OCI-LY7 (cell line): Measurements from ENCODE around the gene BMPER. TPM values are rescaled to one million over a fixed set of nuclear protein-coding genes. Genes with fewer than 3 reads are reported as not detected.

Source experiments
- BruUV-seq: library from RNA; stranded (reverse); fragments of 400-500 nt; replicated peaks from 2 replicates; lab custom pipeline; 2021; lab: Mats Ljungman, UMichigan
- CTCF ChIA-PET: fragments of 300-600 bp; sonication (Branson Sonifier 250); formaldehyde crosslinking; loops from one replicate; lab custom pipeline; 2022; ENCODE audit warnings: antibody characterized with exemption; ENCODE audit not compliant: unreplicated experiment; lab: Charles Lee
- POLR2A ChIA-PET: fragments of 300-600 bp; sonication (Branson Sonifier 250); formaldehyde crosslinking; loops from one replicate; lab custom pipeline; 2022; ENCODE audit warnings: antibody characterized with exemption; lab: Charles Lee
- DNase-seq: peaks from one replicate; pipeline ENCODE4 v3.0.0-alpha.2; 2015; ENCODE audit warnings: low spot score
- H2AFZ ChIP-seq: fragments of 200-600 bp; sonication (generic), shearing (Covaris generic); 2 replicates; pipeline ENCODE4 v1.6.1; 2014; ENCODE audit warnings: mild to moderate bottlenecking, antibody characterized with exemption, low read length, moderate library complexity
- H3K27ac ChIP-seq: fragments of 200-600 bp; sonication (generic); 2 replicates; pipeline ENCODE4 v1.5.1; 2014; ENCODE audit warnings: mixed run types, low read depth, mild to moderate bottlenecking, moderate library complexity, low read length, inconsistent platforms; ENCODE audit not compliant: poor library complexity, severe bottlenecking
- H3K36me3 ChIP-seq: fragments of 200-600 bp; sonication (generic); 2 replicates; pipeline ENCODE4 v1.6.1; 2014; ENCODE audit warnings: mild to moderate bottlenecking, antibody characterized with exemption, low read length, moderate library complexity, mixed read lengths; ENCODE audit not compliant: insufficient read depth
- H3K4me1 ChIP-seq: fragments of 200-600 bp; sonication (generic); 2 replicates; pipeline ENCODE4 v1.5.1; 2014; ENCODE audit warnings: mild to moderate bottlenecking, low read length; ENCODE audit not compliant: insufficient read depth, poor library complexity, severe bottlenecking
- H3K4me2 ChIP-seq: fragments of 200-600 bp; sonication (generic); 2 replicates; pipeline ENCODE4 v1.6.1; 2014; ENCODE audit warnings: mild to moderate bottlenecking, low read length
- H3K4me3 ChIP-seq: fragments of 200-600 bp; sonication (generic); 2 replicates; pipeline ENCODE4 v1.5.1; 2014; ENCODE audit warnings: mild to moderate bottlenecking, low read depth, low read length; ENCODE audit not compliant: poor library complexity, severe bottlenecking
- H3K79me2 ChIP-seq: fragments of 200-600 bp; sonication (generic); 2 replicates; pipeline ENCODE4 v1.6.1; 2016; ENCODE audit warnings: low read depth, mild to moderate bottlenecking, low read length, moderate library complexity, mixed read lengths; ENCODE audit not compliant: insufficient read depth
- H3K9me2 ChIP-seq: fragments of 200-600 bp; sonication (generic); 2 replicates; pipeline ENCODE4 v1.6.1; 2016; ENCODE audit warnings: mild to moderate bottlenecking, low read length, mixed read lengths; ENCODE audit not compliant: insufficient read depth
- H3K9me3 ChIP-seq: fragments of 200-600 bp; sonication (generic); 2 replicates; pipeline ENCODE4 v1.6.1; 2014; ENCODE audit warnings: mild to moderate bottlenecking, mixed run types, low read length, mixed read lengths
- H4K20me1 ChIP-seq: fragments of 200-600 bp; sonication (generic); 2 replicates; pipeline ENCODE4 v1.6.1; 2014; ENCODE audit warnings: mild to moderate bottlenecking, antibody characterized with exemption, low read length, moderate library complexity, mixed read lengths; ENCODE audit not compliant: insufficient read depth
- EZH2phosphoT487 ChIP-seq: fragments of 200-600 bp; sonication (generic); IDR thresholded peaks from 2 replicates; pipeline ENCODE4 v1.6.1; 2018; ENCODE audit warnings: low read depth, borderline replicate concordance, mild to moderate bottlenecking, mixed run types, antibody characterized with exemption, low read length, moderate library complexity, mixed read lengths
- intact Hi-C: fragments of 100-400 bp; cut with micrococcal nuclease; formaldehyde crosslinking; loops from one replicate; pipeline ENCODE4 v1.10.0; 2022; ENCODE audit not compliant: unreplicated experiment
- total RNA-seq, 2 experiments: library from RNA; depleted of rRNA in 1 of 2; stranded (reverse); fragments of >200 nt in 1 of 2; shearing (Covaris generic) in 1 of 2; gene quantifications; 2 replicates each; pipeline ENCODE4 v1.2.3, GENCODE V29; 2014 to 2022
- TF ChIP-seq, protein P1 (sequence below): fragments of 200-600 bp; sonication (generic); conservative IDR thresholded peaks from 2 replicates; pipeline ENCODE4 v1.5.1; 2014; ENCODE audit warnings: mild to moderate bottlenecking, antibody characterized with exemption, low read length, moderate library complexity, mixed read lengths

The BMPER gene
- total RNA-seq, 2 experiments from 2014 or later = not detected

DNA sequence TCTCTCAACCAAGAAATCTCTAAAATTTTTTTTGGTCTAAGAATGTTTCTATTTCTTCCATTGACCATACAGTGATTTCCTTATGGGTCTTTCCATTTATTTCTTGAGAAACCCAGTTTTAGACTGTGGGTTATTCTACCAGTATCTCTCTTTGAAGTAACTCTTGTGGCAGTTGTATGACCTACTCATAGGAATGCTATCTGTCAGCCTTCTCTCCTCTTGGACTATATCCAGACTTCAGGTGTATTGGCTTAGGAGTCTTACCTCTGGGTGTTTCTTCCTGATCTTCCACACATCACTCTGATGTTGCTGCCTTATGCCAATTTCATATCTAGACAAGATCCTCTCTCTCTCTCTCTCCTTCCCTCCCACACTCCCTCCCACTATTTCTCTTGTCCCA lies 178.1 kb downstream of the BMPER start:
- TF ChIP-seq, protein P1, sequence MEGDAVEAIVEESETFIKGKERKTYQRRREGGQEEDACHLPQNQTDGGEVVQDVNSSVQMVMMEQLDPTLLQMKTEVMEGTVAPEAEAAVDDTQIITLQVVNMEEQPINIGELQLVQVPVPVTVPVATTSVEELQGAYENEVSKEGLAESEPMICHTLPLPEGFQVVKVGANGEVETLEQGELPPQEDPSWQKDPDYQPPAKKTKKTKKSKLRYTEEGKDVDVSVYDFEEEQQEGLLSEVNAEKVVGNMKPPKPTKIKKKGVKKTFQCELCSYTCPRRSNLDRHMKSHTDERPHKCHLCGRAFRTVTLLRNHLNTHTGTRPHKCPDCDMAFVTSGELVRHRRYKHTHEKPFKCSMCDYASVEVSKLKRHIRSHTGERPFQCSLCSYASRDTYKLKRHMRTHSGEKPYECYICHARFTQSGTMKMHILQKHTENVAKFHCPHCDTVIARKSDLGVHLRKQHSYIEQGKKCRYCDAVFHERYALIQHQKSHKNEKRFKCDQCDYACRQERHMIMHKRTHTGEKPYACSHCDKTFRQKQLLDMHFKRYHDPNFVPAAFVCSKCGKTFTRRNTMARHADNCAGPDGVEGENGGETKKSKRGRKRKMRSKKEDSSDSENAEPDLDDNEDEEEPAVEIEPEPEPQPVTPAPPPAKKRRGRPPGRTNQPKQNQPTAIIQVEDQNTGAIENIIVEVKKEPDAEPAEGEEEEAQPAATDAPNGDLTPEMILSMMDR = no peak
- TF ChIP-seq EZH2phosphoT487 = no peak
- no TSS peak for BruUV-seq

DNA sequence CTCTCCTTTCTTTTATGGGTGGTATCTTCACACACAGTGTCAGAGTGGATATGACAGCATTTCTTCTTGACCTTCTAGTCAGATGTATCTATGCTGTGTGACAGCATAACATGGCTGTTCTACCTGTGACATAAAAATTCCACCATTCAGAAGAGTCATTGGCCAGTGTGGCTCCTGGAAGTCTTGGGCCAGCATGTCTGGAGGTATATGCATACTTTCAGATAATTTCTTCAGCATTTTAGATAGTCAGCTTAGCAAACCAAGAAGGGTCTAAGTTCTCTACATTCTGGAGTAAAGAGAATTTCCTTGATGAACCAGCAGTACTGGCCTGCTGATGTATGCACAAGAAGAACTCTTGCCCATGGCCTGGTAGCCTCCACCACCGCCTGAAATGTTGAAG lies 179.3 kb downstream of the BMPER start:
- Histone ChIP-seq H3K4me1 (no peaks in the 10 kb centered on the region), H3K27ac (no peak overlapping the region), H4K20me1 (no peaks in the 10 kb centered on the region; the same call in 1 of the 2 replicates), H3K4me2 (no peak overlapping the region), H3K9me2 (no peaks in the 10 kb centered on the region), H3K79me2 (no peaks in the 10 kb centered on the region), H3K36me3 (no peaks in the 10 kb centered on the region), H3K4me3 (no peak overlapping the region), H2AFZ (no peak overlapping the region), H3K9me3 (no peaks in the 10 kb centered on the region)
- no TSS peak for BruUV-seq
- CTCF ChIA-PET = no interaction called here
- POLR2A ChIA-PET = interaction anchor here (0.6 kb wide), 1 partner anchor 16 kb away, joined by 3 read pairs; no protein-coding TSS in a partner anchor
- DNase-seq = no peak
- intact Hi-C loops = no loop called here
- TF ChIP-seq, protein P1 = no peak
- TF ChIP-seq EZH2phosphoT487 = no peak

More for the DNA sequence above, 178.1 kb downstream of the BMPER start:
- Histone ChIP-seq H4K20me1 (no peaks in the 10 kb centered on the region; the same call in 1 of the 2 replicates), H3K9me3 (no peaks in the 10 kb centered on the region), H3K4me1 (no peaks in the 10 kb centered on the region), H3K4me3 (no peak overlapping the region), H3K4me2 (no peak overlapping the region), H3K79me2 (no peaks in the 10 kb centered on the region), H3K9me2 (no peaks in the 10 kb centered on the region), H3K36me3 (no peaks in the 10 kb centered on the region), H3K27ac (no peak overlapping the region), H2AFZ (no peak overlapping the region)
- no peak for DNase-seq
- ChIA-PET CTCF (no interaction called here), POLR2A (interaction anchor here (0.7 to 0.8 kb wide), 2 partner anchors 213 to 324 kb away, joined by 3 to 4 read pairs; no protein-coding TSS in a partner anchor)
- intact Hi-C loops = no loop called here

DNA sequence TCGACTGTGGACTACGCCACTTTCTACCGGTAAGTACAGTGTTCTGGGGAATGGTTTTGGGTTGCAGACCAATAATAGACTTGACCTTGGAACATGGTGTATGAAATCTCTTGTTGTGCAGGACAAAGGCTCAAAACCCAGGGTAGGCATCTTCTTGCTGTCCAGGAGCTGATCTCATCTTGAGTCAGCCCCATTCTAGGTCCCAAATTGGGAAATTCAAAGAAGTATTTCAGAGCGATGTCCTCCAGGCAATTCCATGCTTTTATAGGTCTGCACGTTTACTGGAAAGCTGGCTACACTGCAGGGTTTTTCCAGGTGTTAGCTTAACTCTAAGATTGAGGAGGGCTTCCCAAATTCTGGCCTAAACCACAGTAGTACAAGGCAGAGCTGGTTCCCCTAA lies 180.7 kb downstream of the BMPER start:
- Histone ChIP-seq H3K36me3 (no peaks in the 10 kb centered on the region), H3K27ac (no peak overlapping the region), H3K9me2 (no peaks in the 10 kb centered on the region), H3K4me2 (no peak overlapping the region), H3K9me3 (no peaks in the 10 kb centered on the region), H4K20me1 (no peaks in the 10 kb centered on the region; the same call in 1 of the 2 replicates), H3K79me2 (no peaks in the 10 kb centered on the region), H3K4me3 (no peak overlapping the region), H2AFZ (no peak overlapping the region), H3K4me1 (no peaks in the 10 kb centered on the region)
- intact Hi-C loops = no loop called here
- DNase-seq = no peak
- ChIA-PET CTCF (no interaction called here), POLR2A (no interaction called here)
- BruUV-seq = no TSS peak
- TF ChIP-seq EZH2phosphoT487 = no peak
- TF ChIP-seq, protein P1 = no peak
